Stimulated activated CD4-positive, alpha-beta T cell treated with anti-CD3 and anti-CD28 coated beads, Interleukin-1b, Interleukin-23, amount 100 ng/mL, for 4 hours (primary cell): Measurements from ENCODE around the gene ARHGAP30.
"Not testable (repeated sequence)": the region's sequence is repeated elsewhere in the genome, so short reads cannot be mapped to it uniquely, and the experiment has no call there.

Experiments
- DNase-seq, 2 donors: peaks; one replicate each; pipeline ENCODE4 v3.0.0-alpha.2; 2020; ENCODE audit warnings: low read depth in 2 of 2

The ARHGAP30 gene

GRCh38 chr1:161039546-161039945 is 30.1 kb downstream of the ARHGAP30 start:
- no peak for DNase-seq

DNA sequence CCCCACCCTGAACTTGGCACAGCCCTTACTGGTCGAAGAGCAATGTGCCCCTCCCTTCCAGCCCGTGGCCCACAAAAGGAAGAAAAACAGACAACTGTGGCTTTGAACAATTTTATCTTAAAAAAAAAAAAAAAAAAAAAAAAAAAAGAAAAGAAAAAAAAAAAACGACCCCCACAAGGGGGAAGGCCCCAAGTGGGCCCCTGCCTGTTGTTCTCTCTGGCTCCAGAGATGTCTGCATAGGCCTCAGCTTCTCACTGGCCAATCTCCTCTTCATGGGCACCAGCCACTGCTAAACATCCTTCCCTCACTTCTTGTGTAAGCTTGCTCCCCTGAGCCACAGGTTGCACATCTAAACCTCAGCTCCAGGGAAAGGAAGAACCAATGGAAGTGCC is 30.5 kb downstream of the ARHGAP30 start:
- DNase-seq, result no peak

DNA sequence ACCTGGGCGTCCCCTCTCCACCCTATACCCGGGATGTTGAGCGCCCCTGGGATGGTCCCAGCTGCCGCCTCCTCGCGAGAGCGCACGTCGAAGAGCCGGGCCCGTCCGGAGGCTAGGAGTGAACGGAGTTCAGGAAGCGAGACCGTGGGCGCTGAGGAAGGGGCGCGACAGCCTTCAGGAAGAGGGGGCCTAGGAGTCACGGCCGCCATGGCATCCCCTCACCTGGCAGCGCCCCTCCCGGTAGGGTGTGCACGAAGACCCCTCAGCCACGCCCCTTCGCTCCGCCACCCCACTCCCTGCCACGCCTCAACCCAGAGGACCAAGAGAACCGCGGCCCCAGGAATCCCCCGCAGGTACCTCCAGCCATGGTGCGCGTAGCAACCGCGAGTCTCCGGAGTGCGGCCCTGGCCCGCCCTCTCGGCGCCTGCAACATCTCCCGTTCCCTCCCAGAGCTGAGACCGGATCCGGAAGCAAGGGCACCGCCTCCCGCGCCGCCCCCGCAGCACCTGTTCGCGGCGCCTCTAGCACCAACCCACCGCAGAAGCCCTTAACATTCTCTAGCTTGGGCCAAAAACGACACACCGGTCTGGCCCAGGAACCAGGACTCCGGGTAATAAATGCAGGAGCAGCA is 31.1 kb downstream of the ARHGAP30 start, which contains the start of gene TSTD1:
Gene TSTD1 (minus strand): TSS at position 442 of the 631 bp plus-strand sequence. CDS start 75 bp downstream, at position 367.
- DNase-seq, result peak; percentile 81

DNA sequence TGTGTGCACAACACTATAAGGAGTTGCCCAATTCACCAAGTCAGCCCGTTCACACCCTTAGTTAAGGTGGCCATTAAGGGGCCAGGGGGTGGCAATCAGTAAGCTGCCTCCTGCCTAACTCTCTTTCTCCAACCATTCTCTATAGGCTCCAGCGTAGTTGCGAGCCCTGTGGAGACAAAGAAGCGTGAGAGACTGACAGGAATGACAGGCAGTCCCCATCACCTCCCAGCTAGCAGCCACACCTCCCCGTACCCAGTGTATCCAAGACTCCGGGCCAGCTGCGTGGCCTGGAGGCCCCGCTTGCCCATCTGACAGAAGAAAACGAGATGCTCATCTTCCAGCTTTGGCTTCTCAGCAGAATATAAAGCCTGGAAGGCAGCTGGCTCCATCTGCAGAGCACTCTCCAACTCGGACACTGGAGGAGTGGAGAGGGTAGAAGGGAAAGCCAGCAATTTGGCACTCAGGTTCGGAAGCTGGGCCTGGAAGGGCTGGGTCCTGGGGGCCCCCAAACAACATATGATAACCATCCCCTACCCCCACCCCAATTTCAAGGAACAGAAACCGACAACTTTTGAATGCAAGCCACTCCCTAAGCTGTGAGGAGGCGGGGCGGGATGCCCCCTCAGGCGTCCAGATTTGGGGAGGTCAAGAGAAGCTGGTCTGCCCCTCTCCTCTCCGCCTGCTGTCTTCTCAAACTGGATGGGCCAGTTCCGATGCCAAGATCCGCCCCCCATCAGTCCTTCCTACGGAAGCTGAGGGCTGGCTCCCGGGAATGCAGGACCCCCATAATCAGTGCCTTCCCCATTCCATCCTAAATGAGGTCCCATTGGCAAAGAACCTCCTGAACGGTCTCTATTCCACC is 31.8 kb downstream of the ARHGAP30 start:
- DNase-seq, result no peak

DNA sequence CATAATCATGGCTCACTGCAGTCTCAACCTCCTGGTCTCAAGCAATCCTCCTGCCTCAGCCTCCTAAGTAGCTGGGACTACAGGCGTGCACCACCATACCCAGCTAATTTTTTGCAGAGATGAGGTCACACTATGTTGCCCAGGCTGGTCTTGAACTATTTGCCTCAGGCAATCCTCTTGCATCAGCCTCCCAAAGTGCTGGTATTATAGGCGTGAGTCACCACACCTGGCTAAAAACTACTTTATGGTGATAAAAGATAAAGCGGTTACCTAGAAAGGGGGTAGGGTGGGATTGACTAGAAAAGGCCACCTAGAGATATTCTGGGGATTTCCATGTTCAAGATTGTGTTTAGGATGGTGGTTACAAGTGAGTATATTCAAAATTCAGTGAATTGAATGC is 35.9 kb downstream of the ARHGAP30 start:
- DNase-seq, result no peak

DNA sequence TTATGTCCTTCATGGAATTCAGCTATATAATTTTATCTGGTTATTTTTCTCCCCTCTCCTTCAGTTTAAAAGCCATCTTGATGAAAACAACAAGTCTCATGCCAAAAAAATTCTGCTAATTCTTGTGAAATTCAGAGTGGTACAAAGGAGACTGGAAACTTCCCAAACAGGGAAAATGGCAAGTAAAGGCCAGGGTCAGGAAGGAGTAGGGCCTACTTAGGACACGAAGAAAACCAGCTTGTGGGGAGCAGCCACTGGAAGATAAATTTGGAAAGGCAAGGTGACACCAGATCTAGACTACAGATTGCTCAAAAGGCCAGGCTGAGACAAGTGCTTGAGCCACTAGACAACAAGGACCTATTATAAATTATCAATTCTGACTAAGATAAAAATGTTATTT is 37.3 kb downstream of the ARHGAP30 start:
- DNase-seq, result no peak

DNA sequence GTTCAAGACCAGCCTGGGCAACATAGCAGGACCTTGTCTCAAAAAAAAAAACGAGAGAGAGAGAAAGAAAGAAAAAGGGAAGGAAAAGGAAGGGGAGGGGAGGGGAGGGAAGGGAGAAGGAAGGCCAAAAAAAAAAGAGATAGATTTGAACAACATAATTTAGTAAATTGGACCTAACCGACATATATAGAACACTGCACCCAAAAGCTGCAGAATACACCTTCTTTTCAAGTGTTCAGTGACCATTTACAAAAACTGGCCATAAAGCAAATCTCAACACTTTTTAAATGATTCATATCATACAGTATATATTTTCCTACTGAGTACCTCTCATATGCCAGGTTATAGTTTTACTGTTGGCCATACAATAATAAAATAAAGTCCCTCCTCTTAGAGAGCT is 37.8 kb downstream of the ARHGAP30 start:
- no peak for DNase-seq

GRCh38 chr1:161029466-161029865 is 40.2 kb downstream of the ARHGAP30 start:
- DNase-seq, result not testable (repeated sequence)

GRCh38 chr1:161026954-161027353 is 42.7 kb downstream of the ARHGAP30 start:
- DNase-seq, result not testable (repeated sequence)

GRCh38 chr1:161022432-161022831 is 47.3 kb downstream of the ARHGAP30 start:
- not testable (repeated sequence) for DNase-seq

GRCh38 chr1:161021970-161022353 is 47.7 kb downstream of the ARHGAP30 start:
- DNase-seq, result no peak

GRCh38 chr1:161021165-161021969 is 48.3 kb downstream of the ARHGAP30 start:
- DNase-seq, result peak; percentile 82 to 83

DNA sequence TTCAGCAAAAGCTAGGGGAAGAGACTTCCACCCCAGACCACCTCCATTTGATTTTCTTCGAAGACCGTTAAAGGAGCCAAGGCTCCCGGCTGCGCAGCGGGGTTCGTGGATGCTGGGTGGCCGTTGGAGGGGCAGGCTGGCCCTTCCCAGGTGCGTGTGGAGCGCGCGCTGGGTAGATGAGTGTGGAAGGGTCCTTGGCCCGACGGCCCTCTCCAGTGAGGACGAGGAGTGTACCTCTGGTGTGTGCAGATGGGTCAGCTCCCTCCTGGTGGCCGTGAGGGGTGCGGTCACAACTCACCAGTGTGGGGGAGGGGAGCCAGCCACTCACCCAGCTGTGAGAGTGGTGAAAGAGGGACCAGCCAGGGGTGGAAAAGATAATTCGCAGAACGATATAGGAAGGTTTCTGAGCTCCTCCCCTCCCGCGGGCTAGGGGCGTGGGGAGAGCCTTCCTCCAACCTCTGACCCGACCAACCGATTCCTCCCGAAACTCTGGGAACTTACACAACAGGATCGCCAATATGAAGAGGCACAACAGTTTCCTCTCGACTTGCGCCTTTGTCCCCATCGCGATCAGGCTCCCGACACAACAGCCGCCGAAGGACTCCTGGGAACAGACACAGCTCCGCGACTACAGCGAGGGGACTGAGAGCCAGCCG is 49.1 kb downstream of the ARHGAP30 start, which contains the start of gene F11R:
Gene F11R (minus strand): TSS at position 644 of the 656 bp plus-strand sequence. CDS start 79 bp downstream, at position 565.
- no peak for DNase-seq

GRCh38 chr1:161019751-161020495 is 49.8 kb downstream of the ARHGAP30 start:
- DNase-seq, result no peak

- DNase-seq, result not testable (repeated sequence)
Measured at GRCh38 chr1:161019111-161019660, 50.5 kb downstream of the ARHGAP30 start.

- no peak for DNase-seq
Measured at GRCh38 chr1:161018631-161018930, 51.1 kb downstream of the ARHGAP30 start.

DNA sequence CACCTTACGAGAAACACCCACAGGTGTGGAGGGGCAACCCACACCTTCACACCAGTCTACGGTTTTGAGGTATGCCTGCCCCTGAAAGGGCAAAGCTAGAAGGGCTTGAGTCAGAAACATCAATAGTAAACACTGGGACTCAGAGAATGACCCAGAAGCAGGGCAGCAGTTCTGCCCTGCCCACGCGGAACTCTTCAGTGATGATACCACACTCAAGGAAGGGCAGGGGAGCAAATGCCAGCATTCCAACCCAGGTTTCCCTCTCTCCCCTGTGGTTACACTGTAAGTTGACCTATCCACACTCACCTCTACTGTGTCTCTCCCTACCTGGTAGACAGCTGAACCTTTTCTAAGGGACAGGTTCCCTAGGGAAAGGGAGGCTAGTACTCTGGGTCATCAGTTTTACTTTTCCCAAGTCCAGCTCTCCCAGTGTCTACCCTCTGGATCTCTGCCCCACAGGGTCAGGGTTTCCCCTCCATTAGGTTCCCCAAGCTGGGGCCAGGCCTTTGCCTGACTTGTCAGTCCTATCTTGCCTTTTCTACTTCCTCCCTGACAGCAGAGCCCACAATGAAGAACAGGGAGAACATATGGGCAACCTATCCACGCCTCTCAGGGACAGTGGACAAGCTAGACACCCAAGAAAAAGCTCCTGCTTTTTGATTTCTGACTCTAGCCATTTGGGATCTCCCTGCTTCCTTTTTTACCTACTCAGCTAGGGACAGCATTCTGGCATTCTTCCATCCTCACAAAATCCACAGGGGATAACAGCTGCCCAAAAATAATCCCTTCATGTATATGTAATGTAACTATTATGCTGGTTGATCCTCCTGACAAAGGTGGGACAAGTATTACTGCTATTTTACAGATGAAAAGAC is 51.7 kb downstream of the ARHGAP30 start:
- DNase-seq, result no peak

DNA sequence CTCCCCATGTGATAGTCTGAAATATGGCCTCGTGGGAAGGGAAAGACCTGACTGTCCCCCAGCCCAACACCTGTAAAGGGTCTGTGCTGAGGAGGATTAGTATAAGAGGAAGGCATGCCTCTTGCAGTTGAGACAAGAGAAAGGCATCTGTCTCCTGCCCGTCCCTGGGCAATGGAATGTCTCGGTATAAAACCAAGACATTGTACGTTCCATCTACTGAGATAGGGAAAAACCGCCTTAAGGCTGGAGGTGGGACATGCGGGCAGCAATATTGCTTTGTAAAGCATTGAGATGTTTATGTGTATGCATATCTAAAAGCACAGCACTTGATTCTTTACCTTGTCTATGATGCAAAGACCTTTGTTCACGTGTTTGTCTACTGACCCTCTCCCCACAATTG is 52.5 kb downstream of the ARHGAP30 start:
- not testable (repeated sequence) for DNase-seq

- DNase-seq, result not testable (repeated sequence)
Measured at GRCh38 chr1:161016683-161017082, 53.0 kb downstream of the ARHGAP30 start.
